Right hindlimb (tissue), 1 donor: ENCODE measurements around the gene CD8A.
"Not testable (repeated sequence)": the region's sequence is repeated elsewhere in the genome, so short reads cannot be mapped to it uniquely, and the experiment has no call there.

Experiments used
- DNase-seq: peaks from one replicate; pipeline ENCODE4 v3.0.0-alpha.2; 2018

The CD8A gene

DNA sequence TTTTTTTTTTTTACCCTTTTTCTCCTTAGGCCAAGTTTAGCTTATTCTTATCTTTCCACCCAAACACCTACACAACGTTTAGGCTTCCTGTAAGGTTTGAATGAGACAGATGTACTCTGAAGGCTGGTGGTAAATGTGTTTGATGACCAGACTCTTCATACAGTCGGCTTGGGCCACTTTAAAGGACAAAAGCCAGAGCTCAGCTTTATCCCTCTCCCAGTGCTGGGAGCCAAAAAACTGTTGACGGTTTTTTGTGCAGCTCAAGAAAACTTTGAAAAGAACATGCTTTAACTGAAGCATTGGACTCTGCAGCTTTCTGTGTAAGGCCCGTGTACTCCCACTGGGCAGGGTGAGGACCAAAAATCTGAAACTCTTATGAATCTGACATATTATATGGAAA lies 15.4 kb downstream of the CD8A start:
- DNase-seq: no peak

DNA sequence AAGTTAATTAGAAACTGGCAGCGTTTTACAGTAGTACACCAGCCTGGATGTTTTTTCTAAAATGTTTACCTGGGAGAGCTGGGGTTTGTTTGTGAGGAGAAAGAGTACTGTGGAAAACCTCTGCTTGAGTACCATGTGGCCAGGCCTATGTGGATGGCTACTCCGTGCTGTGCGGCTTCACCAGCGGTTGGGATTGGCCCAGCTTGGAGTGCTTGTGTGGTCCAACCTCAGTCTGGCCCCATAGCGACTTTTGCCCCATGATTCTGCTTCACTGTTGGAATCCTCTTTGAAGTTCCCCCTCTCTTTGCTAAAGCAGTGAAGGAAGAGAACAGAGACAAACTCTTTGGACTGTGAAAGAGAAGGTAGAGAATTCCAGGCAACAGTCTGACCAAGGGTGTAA lies 15.9 kb downstream of the CD8A start:
- no peak for DNase-seq

DNA sequence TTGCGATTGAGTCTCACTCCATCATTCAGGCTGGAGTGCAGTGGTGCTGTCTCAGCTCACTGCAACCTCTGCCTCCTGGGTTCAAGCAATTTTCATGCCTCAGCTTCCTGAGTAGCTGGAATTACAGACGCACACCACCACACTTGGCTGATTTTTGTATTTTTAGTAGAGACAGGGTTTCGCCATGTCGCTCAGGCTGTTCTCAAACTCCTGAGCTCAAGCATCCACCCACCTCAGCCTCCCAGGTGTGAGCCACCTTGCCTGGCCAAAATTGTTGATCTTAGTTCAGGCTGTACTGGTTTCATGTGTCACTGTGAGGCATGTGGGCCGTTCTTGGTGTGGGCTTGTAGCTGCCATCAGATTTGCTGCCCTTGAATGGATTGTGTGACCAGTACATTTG lies 18.1 kb downstream of the CD8A start:
- no peak for DNase-seq

DNA sequence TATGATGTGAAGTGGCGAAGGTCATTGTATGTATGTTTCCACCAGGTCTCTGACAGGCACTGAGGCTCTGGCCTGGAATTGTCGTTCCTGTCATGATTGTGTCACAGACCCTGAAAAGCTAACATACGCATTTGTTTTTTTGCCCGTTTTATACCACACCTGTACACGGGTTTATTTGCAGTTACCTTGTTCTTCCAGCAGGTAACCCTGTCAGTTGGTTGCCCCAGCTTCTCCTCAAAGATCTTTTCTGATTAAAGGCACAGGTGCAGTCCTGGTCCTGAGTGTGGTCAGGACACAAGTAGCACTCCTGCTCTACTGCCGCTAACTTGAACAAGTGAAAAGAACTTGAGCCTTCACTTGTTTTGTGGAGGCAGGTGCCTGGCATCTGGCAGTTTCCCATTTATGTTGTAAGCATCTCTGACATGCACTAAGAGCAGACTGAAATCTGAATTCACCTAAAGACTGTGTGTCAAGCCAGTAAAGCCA lies 19.9 kb downstream of the CD8A start:
- no peak for DNase-seq

DNA sequence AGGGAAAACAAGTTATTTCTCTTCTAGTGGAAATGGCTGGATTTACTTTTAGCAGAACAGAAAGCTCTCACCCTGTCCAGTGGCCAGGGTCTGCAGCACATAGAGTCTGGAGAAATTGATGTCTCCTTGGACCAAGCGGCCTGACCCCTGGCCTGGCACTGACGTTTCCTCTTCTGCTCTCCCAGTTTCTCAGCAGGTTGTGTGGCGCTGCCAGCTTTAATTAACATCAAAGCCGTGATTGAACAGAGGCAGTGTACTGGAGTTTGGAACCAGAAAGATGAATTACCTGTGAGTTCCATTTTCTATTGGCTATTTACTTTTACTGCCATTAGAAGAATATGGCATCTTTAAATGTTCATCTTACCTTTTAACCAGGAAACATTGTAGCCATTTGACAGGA lies 20.9 kb downstream of the CD8A start:
- DNase-seq: no peak

DNA sequence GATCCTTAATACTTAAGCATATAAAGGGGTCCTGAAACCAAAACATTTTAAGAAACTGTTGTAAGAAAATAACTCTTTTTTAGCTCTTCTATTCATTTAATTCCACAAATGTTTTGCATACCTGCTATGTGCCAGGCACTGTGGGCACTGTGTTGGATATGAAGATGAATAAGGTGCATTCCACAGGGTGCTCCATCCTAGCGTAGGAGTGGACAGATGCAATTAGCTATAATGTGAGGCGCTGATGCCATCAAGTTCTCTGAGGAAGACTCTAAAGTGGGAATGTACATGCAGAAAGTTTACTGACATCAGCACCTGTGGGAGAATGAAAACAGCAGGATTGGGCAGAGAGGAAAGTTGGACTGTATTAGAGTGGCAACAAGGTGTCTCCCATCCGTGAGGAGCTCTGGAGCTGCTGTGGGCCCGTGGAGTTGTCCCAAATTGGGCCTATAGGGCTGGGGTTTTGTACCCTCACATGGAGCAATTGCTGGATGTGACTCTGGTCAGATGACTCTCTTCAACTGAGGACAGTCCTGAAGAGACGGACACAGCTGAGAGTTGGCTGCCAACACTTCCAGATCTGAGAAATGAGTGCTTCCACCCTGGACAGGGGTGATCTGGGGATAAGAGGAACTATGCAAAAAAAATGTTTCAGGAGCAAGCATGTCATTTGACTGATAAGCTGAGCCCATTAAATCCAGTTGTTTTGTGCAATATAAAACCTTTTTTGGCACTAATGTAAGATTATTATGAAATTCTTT lies 22.3 kb downstream of the CD8A start:
- DNase-seq: no peak

DNA sequence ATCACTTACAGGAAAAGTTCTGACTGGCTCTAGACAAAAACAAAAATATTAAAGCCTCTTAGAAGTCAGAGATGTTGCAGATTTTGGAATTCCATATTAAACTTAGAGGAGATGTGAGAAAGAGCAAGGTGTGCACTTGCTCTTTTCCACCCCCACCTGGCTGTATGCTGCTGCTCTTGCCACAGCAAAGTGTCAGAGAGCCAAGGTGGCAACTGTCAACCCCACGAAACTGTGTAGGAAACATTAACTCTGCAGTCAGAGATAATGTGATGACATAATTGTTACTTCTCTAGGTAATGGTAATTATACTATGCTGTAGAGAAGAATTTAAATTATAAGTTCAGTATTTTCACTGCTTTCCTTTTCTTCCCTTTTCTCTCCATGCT lies 25.4 kb downstream of the CD8A start:
- no peak for DNase-seq

DNA sequence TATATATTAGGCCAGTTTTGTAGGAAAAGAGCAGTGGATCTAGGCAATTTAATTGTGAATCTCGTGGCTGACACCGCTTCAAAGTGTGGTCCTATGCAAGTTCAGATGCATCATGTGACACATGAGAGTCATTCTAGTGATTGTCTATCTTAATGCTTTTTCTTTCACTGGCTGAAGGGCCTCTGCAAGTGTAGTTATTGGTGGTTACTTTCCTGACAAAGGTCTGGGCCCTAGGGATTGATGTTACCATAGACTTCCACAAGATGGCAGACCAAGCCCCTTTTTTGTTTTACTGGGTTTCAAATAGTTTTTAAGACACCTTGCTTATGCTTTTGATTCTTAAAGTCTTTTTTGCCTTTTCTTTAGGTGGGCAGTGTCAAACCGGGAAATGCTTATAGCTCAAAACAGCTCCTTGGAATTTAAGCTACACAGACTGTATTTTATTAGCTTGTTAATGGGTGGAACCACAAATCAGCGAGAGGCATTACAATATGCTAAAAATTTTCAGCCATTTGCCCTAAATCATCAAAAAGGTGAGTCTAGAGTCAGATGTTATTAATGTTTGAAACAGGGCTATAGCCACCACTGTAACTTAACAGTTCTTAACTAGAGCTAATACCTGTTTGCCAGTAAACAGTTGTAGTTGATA lies 25.9 kb downstream of the CD8A start:
- DNase-seq: no peak

DNA sequence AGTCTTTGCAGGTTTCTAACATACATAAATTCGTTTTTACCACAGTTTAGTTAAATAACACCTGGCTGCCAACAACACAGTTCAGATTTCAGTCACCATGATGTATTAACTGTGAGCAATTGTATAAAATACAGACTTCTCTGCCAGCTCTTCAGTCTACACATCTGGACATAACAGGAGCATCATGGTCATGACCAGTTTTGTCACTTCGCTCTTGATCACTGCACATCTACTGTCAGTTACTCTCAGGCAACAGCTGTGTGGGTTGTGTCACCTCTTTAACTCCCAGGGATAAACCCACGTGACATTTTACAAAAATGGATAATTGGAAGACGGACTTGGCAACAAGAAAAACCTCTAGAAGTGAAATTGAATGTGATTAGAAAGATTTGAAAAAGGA lies 30.3 kb downstream of the CD8A start:
- DNase-seq: no peak

DNA sequence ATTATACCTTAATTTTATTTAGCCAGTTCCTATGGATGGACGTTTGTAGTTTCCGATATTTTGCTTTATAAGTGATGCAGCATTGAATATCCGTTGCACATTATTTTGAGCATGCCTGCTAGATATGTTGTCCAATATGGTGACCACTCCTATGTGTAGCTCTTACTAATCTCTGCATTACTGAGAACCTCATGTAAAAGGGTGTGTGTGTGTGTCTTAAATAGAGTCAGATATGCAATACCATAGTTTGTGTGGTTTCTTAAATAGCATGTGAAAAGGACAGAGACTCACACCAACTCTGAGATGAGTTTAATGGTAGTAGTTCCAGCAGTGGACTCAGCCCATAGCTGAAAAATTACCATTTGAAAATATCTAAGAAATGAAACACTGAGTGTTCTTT lies 32.3 kb downstream of the CD8A start:
- no peak for DNase-seq

DNA sequence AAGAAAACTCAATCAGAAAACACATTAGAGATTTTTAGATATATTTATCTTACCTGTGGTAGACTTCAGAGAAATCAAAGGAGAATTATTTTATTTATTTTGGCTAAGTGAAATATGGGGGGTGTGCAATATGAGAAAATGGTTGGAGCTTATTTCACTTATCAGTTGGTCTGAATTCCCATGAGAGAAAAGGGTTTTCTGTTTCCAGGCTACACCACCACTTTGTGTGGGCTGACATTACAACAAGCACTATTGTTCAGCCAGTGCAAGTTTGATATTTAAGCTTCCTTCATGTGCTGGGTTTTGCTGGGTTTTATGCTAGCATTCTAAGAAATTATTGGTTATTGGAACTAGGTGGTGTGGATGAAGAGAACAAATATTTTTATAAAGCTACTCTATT lies 37.1 kb downstream of the CD8A start:
- no peak for DNase-seq

DNA sequence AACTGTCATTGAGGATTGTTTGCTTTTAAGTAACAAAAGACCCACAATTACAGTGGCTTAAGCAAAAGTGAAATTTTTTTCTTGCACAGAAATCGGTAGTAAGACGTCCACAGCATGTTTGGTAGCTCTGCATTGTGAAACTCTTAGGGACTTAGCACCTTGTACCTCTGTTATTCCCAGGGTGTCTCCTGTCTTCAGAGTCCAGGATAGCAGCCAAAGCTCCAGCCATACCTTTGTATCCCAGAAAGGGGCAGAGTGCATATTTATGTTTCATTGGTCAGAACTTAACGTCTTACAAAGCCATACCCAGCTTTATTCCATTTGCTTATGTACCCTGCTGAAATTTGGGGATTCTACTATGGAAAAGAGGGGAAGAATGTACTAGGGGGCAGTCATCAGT lies 37.8 kb downstream of the CD8A start:
- DNase-seq: no peak

DNA sequence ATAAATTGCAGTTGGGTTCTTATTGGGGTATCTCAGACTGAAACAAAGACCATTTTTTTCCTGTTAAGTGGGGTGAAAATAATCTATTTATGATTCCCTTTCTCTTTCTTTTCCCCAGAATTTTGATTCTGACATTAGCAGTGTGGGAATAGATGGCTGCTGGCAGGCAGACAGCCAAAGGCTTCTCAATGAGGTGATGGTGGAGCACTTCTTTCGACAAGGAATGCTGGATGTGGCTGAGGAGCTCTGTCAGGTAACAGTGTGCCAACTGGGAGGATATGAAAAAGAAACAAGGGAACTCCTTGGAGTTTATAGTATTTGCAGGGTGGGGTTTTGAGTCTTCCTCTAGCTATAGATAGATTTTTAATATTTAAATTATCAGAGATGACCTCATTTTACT lies 38.9 kb downstream of the CD8A start:
- no peak for DNase-seq

DNA sequence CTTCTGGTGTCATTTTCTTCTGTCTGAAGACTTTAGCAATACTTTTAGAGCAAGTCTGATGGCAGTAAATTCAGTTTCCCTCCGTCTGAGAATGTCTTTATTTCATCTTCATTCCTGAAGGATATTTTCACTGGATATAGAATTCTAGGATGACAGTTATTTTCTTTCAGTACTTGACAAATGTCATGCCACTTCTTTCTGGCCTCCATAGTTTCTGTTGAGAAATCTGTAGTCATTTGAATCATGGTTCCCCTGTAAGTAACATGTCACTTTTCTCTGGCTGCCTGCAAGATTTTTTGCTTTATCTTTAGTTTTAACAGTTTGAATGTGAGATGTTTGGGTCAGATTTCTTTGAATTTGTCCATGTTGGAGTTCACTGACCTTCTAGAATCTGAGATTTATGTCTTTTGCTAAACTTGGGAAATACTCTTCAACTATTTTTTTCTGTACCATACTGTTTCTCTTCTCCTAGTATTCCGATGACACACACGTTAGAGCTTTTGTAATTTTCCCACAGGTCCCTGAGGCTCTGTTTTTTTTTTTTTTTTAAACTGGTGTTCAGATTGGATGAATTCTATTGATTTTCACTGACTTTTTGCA lies 40.4 kb downstream of the CD8A start:
- DNase-seq: no peak

DNA sequence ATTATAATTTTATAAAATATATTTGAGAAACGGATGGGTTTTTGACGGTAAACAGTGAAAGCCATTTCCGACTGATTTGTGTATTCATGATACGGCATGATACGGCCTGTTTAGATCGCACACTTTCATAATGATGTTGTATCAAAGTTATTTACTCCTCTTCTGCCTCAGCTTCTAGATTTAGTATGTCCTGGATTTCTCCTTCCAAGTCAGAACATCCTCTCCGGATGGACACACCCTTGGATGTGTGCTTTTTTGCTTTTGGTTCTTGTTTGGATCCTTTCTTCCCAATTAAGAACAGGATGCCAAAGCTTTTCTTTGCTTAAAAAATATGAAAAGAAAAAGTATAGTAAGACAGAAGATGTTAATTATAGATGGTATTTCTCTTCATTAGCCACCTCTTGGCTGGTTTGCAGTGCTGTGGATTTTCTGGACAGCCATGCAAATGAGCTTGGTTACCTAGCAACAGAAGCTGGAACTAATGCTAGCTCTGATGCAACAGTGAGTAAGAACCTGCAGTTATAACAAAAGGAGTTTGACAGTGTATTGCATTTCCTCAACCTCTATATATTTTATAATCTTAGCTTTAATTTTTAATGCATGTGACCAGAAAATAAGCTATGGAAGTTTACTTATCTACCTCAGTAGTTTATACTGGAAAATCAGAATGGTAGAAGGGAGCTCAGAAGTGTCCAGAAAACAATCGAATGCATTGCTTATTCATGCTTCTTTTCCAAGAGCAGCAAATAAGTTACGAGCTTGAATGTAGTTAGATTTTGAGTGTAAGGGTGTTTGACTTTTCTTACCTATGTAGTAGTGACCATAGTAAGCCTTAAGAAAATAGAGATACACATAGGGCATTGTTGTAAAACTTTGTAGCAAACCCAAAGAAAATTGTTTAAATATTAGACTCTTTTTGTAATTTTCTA lies 42.7 kb downstream of the CD8A start:
- DNase-seq: no peak

DNA sequence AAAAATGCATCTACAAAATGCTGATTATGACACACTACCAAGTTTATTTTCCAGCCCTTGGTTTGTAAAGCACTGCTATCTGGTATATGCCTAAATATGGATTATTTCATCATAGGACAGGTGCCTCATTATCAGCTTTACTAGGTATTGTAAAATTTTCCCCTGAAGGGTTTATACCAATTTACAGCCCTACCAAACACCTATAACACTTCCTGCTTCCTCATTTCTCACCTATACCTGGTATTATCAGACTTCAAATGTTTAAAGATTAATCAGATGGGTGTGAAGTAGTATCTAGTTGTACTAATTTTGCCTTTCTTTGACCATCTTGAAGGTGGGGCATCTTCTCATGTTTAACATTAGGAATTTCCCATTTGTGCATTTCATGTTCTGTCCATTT lies 43.8 kb downstream of the CD8A start:
- DNase-seq: no peak

DNA sequence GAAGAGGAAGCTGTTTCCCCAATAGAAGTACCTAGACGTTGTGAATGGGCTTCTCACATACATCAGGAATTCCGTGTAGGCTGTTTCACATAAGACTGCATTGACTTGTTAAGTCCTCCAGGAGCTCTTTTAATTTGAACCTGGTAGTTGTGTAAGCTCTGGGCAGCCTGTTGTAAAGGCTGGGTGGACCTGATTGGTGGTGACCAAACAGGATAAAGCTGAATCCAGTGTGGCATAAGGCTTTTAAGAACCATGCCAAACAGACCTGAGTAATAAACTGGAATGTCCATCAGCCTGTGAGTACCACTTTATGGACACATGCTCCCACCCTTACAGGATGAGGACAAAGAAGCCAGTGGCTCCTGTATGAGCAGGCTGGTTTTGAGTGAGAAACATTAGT lies 46.6 kb downstream of the CD8A start:
- no peak for DNase-seq

DNA sequence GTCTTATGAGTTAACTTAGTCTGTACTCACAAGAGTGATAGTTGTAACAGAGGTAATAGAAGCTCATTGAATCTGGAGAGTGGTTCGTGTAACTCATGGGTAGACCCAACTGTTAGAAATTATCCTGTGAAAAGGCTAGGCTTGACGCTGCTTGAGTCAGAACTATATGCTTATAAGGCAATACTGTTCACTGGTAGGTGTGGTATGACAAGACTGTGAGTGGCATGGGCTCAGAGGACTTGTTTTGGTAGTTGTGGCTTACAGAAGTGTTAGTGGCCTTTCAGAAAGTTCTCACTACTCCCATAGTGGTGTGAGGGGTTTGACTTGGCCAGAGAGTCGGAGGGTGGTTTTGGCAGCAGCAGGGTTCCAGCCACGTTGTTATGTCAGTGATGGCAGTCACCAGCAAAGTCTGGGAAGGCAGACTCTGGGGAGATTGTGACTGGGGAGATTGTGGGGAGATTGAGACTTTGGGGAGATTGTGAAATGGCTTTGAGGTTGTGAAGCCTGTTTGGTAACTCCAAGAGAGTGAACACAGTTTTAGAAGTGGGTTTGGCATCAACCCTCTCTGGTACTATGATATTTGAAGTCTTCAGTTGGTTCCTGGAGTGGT lies 48.7 kb downstream of the CD8A start:
- not testable (repeated sequence) for DNase-seq

DNA sequence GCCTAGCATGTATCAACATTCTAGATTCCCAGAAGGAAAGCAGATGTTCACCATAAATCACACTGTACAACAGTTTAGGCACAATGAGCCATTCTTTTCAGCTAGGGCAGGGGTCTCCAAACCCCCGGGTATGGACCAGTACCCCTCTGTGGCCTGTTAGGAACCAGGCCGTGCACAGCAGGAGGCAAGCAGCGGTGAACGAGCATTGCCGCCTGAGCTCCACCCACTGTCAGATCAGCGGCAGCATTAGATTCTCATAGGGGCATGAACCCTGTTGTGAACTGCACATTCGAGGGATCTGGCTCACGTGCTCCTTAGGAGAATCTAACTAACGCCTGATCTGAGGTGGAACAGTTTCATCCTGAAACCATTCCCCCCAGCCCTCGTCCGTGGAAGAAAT lies 50.8 kb downstream of the CD8A start:
- DNase-seq: not testable (repeated sequence)

DNA sequence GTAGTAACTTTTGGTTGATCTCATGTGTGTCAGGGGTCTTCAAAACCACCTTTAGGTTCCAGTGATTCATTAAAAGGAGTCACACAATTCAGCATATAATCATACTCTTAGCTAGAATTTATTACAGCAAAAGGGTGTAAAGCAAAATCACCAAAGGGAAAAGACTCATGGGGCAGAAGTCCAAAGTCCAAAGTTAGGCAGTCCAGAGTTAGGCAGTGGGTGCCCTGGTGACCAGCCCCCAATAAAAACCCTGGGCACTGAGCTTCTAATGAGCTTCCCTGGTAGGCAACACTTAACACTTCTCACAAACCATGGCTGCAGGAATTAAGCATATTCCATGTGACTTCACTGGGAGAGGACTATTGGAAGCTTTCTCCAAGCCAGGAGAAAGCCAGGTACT lies 51.2 kb downstream of the CD8A start:
- DNase-seq: not testable (repeated sequence)

DNA sequence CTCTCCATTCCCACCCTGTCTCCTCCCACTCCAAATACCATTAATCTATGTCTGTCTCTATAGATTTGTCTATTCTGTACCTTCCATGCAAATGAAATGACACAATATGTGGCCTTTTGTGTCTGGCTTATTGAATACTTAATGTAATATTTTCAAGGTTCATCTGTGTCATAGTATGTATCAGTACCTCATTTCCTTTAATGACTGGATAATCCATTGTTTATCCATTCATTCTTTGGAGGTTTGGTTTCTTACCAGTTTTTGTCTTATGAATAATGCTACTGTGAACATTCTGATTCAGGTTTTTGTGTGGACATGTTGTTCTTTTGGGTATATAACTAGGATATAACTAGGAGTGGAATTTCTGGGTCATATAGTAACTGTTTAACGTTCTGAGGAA lies 55.8 kb downstream of the CD8A start:
- not testable (repeated sequence) for DNase-seq
